SW480 (cell line): ENCODE data around the gene PMVK.
A peak's percentile ranks its signal among the peaks of the same experiment; 100 is the strongest.

Source experiments
- DNase-seq: peaks from one replicate; pipeline ENCODE4 v3.0.0-alpha.2; 2016; ENCODE audit warnings: low spot score

PMVK gene

DNA sequence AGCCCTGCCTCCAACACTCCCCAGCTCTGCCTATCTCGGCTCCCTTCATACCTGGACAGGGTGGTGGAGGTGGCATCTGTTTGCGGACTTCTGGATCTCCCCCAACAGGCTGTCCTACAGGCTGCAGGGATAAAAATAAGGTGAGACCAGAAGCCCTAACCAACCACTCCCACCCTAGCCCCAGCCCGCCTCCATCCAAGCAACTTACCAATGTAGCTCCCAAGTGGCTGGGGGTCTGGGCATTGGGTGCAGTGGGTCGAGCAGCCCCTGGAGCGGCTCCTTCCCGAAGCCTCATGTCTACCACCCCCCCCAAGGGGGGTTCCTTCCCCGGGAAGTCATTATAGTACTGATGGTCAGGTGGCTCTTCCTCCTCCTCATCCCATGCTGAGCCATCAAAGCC lies 29.6 kb upstream of the PMVK start:
- DNase-seq, result no peak

DNA sequence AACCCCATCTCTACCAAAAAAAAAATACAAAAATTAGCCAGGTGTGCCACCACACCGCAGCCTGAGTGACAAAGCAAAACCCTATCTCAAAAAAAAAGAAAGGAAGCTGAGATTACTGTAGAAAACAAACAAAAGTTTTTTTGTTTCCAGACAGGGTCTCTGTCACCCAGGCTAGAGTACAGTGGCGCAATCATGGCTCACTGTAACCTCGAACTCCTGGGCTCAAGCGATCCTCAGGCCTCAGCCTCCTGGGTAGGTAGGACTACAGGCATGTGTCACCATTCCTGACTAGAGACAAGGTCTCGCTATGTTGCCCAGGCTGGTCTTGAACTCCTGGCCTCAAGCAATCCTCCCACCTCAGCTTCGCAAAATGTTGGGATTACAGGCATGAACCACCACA lies 27.8 kb upstream of the PMVK start:
- DNase-seq, result no peak

DNA sequence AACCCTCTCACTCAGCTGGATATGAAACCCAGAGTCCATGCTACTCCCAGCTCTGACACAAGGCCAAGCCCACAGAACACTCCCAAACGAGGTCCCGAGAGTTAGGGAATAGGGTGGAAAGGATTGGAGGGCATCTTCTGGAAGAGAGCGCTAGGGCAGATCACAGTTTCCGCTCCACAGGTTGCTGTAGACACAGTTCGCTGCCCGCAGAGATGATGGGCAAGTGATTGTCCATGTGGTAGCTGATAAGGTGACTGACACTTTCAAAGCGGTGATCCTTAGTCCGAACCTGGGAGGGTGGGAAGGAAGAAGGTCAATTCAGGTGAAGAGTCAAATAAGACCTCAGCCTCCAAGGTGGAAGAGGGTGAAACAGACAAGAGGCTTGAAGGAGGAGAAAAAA lies 27.1 kb upstream of the PMVK start:
- DNase-seq, result no peak

DNA sequence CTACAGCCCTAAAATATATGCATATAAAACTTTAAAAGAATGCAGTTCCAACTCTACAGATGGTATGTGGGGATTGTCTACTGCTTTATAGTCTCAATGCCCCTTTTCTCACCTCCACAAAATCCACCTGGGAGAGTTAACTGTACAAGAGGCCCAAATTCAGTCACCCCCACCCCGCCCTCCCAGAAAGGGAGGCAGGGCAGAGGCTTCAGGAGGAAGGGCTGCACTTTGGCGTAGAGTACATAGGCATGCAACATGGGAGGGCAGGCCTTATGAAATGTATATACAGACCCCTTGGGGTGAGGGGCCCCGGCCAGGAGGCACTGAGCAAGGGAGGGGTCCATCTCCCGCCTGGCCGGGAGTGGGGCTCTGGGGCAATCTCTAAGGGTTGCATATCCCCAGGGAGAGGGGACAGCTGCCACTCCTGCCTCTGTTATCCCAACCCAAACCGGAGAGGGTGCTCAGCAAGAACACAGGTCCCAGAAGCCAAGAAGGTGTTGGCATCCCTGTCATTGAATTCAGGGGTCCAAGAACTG lies 26.3 kb upstream of the PMVK start:
- no peak for DNase-seq

DNA sequence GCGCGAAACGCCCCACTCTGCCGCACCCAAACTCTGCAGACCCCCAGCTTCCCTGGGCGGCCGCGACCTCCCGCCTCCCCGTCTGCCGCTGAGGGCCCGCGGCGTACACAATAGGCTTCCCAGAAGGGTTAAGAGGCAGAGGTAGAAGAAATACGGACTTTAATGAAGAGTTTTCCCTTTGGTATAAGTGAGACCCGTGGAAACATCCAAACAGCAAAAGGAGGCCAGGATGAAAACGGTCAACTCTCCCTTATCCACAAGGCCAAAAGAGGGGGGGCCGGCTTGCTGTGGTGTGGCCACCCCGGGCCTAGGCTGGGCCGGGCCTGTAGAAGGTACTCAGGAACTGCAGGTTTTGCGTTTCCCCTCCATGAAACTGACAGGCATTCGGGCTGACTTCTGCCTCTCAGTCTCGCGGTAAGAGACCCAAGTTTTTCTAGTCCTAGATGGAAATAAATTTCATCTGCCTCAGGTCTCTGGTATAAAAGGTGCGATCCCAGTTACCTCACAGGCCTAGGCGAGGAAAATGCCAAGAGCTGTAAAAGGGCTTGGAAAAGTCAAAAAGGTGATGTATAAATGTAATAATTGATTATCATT lies 25.7 kb upstream of the PMVK start:
- peak; percentile 19 for DNase-seq

DNA sequence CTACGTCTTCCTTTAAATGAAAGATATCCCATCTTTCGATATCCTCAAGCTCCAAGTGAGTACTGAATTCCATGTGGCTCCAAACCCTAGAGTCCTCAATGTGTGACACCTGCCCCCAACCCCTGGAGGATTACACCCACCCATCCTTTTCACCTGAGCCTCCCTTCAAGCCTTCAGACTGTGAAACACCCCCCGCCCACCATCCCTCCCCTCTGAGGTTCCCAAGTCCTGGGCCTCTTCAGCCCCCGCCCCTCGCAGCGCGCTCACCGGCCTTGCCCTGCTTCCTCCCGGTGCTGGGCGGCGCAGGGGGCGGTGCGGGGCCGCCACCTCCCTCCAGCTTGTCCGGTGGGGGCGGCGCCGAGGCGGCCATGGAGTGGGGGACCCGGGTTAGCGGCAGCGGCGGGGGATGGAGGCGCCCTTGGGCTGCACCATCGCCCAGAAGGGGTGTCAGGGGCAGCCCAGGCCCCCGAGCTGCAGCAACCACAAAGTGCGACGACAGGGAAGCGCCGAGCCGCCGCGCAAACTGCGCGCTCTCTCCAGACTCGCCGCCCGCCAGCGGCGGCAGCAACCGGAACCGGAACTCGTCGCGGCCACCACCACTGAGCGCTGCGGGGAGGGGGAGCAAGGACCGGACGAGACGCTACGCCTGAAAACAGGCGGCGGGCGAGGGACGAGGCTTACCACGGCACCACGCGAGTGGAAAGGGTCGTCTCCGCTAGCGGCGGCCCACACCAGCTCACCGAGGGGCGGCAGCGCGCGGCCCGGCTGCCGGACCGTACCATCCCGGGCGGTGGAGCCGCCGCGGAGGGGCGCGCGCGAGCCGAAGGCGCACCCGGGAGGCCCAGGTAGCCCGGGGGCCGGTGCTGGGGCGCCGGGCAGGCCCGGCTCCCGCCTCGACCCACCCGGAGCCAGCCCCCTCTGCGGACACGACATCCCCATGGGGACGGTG lies 25.0 kb upstream of the PMVK start, which contains the start of gene PYGO2:
Gene PYGO2 (minus strand): TSS at position 576 of the 949 bp plus-strand sequence. CDS start 206 bp downstream, at position 370.
- DNase-seq, result peak; percentile 68

DNA sequence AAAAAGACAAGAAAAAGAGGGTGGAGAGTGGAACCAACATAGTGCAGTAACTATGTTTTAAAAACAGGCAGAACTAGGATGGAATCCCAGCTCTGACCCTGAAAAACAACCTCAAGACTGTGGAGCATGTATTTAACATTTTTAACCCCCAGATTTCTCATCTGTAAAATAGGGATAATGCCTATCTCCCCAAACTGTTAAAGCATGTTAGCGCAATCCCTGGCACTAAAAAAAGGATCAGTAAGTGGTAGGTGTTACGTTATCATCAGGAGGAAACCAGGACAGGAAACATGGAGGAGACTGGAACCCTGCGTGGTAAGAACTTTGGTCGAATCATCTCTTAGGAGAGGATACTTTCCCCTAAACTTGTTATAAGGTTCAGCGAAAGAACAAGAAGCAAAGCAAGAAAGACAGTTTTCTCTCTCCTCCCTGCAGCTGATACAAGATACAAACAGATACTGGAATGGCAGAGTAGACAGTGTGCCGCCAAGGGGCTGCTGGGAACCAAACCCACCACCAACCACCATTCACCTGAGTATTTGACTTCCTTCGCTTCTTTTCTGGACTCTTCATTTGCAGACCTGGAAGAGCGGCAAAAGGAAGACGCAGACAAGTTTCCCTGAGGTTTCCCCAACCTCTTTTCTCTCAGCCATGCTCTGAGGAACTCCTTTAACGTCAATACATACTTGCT lies 24.1 kb upstream of the PMVK start:
- DNase-seq, result no peak

DNA sequence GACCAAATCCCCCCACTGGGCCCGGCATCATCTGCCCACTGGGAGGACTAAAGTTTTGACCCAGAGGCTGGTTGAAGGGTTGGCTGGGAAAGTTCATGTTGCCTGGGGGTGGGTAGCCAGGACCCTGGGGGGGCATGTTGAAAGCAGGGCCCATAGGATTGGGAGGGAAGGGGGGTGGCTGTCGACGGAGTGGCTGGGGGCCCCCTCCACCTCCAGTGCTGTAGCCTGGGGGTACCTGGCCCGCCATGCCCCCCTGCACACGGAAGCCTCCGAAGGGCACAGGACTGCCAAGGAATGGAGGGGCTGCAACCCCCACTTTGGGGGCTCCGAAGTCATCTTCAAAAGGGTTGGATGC lies 22.9 kb upstream of the PMVK start:
- DNase-seq, result no peak

DNA sequence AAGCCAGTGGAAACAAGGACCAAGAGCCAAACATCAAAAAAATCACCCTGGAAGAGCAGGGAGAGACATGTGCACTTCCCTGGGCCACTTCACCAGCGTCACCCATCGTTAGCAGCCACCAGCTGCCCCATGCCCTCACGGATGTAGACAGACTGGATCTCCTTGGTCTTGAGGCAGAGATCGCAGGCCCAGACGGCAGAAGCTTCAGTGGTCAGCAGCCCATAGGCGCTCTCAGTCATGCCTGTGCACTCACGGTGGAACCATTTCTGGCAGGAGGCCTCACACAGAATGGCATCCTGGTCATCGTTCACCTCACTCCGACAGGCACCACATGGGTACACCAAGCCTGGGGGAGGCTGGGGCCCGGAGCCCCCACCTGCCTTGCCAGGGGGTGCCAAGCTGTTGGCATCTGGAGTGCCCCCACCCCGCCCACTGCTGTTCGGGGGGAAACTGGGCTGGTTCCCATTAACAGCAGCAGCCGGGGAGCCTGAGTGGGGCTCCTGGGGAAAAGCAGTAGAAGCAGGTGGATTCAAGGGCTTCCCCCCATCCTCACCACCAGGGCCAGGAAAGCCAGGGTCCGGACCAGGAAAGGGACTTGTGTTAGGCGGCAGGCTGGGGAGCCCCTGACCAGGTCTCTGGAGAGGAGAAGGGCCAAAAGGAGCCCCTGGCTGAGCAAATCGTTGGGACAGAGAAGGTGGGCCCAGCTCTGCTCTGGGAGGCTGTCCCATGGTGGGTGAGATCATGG lies 22.3 kb upstream of the PMVK start:
- DNase-seq, result no peak

DNA sequence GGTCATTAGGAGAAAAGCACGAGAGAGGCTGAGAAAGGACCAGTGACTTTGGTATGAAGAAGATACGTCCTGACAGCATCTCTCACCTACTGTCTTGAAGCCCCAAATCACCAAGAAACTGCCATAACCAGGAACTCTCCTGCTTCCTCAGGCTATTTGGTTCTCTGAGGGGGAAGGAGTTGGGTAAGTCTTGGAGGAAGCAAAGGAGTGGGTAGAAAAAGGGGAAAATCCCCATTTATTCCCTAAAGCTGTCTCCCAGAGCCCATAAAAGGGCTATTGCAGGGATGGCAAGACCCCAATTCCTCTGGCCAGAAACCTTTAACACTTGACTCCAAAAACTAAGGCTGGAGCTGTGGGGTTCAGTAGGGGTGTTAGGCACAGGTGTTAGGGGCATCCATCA lies 21.5 kb upstream of the PMVK start:
- no peak for DNase-seq

DNA sequence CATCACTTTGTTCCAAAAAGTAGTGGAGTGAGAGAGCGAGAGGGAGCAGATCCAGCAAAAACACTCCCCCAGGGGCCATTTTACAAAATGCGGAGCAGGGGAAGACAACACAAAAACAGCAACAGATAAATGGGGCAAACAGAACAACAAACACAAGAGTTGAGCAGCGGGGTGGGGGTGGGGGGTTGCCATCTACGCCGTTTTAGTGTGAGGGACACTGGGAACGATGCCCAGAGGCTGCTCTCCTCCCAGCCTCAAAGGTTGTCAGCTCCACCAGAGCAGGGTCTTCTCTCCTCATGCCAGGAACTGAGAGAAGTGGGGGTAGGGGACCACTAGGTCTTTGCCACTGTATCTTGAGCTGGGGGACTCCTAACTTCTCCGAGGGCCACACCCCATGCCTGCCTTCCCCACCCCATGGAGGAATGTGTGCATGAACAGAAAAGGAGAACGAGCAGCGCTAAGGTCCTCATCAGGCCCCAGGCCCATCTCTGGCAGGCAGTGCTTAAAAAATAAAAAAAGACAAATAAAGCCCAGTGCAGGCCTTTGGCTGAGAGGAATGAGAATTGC lies 20.7 kb upstream of the PMVK start:
- no peak for DNase-seq

DNA sequence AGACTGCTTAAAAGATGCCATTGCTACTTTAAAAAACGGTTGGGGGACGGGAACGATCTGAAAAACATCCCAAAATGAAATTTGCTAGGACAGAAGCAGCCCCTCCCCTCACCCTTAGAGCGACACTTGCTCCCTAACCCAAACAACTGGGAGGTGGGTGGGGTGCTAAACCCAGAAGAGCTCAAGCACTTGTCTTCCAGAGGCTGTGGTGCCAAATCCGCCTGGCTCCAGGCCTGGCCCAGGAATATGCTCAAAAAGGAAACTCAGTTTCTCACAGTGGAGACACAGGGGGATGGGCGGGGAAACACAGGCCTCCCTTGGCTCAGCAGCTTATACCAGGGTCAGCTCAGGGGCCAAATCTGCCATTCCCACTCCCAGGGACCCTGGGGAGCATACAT lies 20.0 kb upstream of the PMVK start:
- no peak for DNase-seq

DNA sequence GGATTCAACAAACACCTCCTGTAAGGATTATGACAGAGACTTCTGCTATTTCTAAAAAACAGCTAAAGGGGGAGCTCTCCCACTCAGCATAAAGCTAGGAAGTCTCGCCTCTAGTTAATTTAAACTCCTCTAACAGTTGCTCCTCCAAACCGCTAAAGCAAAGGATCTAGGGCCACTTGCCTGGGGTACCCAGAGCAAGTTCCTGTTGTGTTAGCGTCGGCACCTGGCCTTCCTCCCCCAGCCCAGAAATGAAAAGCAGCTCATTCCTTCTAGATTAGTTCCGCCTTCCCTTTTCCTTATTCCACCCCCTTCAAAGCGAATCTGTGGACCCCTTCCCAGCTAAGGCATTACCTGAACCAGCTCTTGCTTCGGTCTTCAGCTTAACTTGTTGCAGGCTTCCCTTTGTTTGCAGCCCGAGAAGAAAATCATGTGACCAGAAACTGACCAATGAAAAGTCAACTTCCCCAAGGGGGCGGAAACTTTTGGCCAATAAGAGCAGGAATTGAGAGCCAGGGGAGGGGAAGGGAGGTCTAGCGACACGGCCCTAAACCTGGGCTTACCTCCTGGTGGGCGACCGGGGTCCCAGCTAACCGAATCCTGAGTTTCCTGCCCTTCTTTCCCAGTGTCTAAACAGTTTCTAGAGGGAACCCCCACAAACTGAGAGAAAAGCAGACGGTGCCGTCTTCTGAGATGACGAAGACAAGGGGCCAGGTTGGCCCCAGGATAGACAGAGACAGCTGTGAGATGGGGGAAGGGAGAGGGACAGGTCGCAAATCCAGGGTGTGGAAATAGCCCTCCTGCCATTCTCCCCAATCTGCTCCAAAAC lies 19.4 kb upstream of the PMVK start, which contains the start of gene PBXIP1:
Gene PBXIP1 (minus strand): TSS at position 382 of the 826 bp plus-strand sequence. CDS start 2,378 bp downstream, outside the sequence.
- DNase-seq, result peak; percentile 84

DNA sequence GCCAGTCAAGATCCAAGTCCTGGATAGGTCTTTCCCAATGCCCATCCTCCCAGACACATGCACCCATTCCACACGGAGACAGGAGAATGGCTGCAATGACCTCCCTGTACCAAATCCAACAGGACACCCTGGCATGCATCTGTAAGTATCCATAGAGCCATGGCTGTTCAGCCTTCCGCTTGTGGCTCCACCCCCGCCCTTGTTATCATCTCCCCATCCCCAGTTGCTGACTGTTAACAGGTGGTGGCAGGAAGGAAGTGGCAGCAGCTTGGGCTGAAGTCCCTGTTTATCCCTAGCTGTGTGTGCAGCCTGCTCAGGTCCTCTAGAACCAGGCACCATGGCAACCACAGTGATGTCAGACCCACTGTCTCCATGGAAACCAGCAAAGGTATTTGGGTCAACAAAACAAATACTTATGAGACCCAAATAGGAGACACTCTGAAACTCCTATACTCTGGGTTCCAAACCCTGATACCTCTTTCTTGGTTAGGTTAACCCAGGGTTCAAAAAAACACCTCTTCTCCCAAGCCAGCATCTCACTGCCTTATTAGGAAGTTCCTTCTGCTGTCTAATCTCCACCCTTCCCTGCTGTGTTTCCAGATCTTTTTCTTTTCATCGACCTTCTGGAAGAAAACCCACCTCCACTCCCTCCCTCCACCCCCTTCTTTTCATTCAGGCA lies 18.7 kb upstream of the PMVK start:
- peak; percentile 44 for DNase-seq

DNA sequence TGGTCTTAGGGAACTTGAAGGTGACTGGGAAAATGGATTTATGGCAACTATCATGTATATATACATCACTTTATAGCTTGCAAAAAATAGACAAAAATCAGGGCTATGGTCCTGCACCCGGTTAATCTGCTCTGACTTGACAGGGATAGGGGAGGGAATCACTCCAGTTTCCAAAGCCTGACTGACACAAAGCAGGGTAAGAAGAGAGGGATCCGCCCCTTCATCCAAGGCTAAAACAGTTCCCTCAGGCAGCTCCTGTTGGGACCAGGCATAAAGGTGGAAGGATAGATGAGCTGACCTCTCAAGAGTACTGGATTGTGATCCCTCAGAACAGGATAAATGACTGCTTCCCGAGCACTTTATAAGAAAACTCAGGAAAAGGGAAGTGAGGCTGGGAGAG lies 18.0 kb upstream of the PMVK start:
- DNase-seq, result no peak

DNA sequence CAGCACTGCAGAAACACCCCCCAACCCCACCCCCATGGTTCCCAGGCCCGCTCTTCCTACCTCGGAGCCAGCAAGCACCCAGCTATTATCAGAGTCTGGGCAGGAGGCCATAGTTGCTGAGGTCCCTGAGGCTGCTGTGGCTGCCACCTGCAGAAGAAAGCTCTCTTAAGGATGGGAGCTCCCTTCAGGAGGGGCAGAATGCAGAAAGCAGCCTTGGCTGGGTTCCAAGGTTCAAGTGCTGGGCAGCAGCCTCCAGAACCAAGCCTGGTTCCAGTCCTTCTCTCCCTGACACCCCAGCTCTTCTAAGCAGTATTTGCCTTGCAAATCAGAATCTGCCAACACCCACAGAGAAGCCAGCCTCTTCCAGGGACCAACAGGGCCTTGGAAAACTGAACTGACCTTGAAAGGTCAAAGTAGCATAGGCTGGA lies 17.1 kb upstream of the PMVK start:
- no peak for DNase-seq

DNA sequence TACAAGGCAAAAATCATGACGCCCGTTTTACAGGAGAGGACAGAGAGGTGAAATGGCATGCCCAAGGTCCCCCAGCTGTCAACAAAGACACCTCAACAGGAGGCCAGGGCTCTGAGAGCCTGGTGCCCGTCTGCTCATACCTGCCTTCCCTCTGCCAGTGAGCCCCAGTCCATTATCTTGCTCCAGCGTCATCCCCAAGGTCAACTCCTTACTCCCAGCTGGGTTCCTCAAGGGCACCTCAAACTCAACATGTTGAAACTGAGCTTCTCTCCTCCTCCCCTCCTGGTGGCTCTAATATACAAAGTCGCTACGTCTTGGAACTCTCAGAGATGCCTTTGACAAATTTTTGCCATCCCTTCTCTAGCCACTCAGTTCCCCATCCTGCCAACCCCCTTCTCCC lies 16.1 kb upstream of the PMVK start:
- DNase-seq, result no peak

DNA sequence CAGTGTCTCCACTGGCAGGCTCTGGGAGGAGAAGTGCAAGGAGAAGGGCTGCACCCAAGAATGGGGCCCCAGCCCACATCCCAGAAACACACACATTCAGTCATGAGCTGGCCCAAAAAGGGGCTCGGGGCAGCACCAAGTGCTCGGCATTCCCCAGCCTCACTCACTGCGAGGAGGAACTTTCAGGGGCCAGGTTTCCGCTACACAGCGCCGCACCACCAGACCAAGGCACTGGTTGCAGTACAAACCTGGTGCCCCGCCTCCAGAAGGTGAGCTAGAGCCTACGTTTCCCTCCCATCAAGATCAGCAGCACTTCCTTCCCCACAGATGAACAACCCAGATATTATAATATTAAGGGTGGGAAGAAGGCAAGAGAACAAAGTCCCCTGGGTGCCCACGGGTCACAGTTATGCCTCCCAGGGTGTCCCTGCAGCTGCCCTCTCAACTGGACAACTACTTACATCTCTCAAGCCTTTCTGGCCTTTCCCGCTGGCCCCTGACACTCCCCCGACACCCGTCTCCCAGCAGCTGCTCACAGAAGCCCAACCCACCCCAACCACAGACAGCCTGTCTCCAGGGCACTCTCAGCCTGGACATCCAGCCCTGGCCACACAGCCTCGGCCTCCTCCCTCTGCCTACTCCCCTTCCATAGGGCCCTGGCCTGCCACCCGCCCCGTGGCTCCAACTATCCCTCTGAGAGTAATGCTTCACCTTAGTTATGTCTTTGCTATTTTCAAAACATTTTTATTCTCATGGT lies 15.6 kb upstream of the PMVK start:
- no peak for DNase-seq

DNA sequence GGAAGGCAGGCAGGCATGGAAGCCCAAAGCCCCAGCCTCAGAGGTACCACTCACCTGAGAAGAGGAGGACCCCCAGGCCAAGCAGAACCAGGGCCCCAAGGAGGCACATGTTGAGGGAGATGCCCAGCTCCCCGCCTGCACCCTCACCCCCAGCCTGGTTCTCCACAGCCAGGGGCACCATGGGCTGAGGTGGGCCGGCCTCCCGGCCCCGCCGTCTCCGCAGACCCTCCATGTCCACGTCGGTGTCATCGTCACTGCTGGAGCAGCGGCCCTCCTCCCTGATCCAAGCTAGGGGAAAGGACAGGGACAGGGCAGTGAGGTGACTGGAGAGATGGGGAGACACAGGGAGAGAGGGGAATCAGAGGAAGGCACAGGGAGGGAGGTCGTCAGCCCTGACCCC lies 11.6 kb upstream of the PMVK start:
- no peak for DNase-seq
